C4-2B (cell line): ENCODE measurements around the gene C5orf58.

ENCODE experiments used
- H3K27ac ChIP-seq: fragments of 450-650 bp; 2 replicates; pipeline ENCODE4 v1.5.1; 2017
- CTCF ChIP-seq: fragments of 450-650 bp; conservative IDR thresholded peaks from 2 replicates; pipeline ENCODE4 v1.5.1; 2017; ENCODE audit warnings: mild to moderate bottlenecking
- ZFX ChIP-seq: fragments of 450-650 bp; IDR thresholded peaks from 2 replicates; pipeline ENCODE4 v1.6.1; 2017

Gene C5orf58

GRCh38 chr5:170223360-170223759 lies 9.4 kb upstream of the C5orf58 start:
- TF ChIP-seq ZFX (no peak), CTCF (no peak)
- H3K27ac ChIP-seq = no peak overlapping the region

GRCh38 chr5:170223906-170224305 lies 8.9 kb upstream of the C5orf58 start:
- no peak overlapping the region for H3K27ac ChIP-seq
- TF ChIP-seq CTCF (no peak), ZFX (no peak)

GRCh38 chr5:170225326-170226128 lies 7.3 kb upstream of the C5orf58 start:
- no peak for TF ChIP-seq ZFX
- peak; percentile 89 for TF ChIP-seq CTCF
- no peak overlapping the region for H3K27ac ChIP-seq

- no peak overlapping the region for H3K27ac ChIP-seq
- peak; percentile 63 for TF ChIP-seq CTCF
- TF ChIP-seq ZFX = no peak
Observed at GRCh38 chr5:170226129-170226615, 6.6 kb upstream of the C5orf58 start.

- TF ChIP-seq CTCF (no peak), ZFX (no peak)
Observed at GRCh38 chr5:170226661-170227060, 6.1 kb upstream of the C5orf58 start.

GRCh38 chr5:170228762-170229435 lies 3.9 kb upstream of the C5orf58 start:
- TF ChIP-seq CTCF (no peak), ZFX (no peak)
- H3K27ac ChIP-seq = no peak overlapping the region

More at GRCh38 chr5:170226661-170227060, 6.1 kb upstream of the C5orf58 start:
- H3K27ac ChIP-seq = no peak overlapping the region

- TF ChIP-seq CTCF = no peak
- TF ChIP-seq ZFX = no peak
- no peak overlapping the region for H3K27ac ChIP-seq
Observed at GRCh38 chr5:170233358-170233892, 640 bp downstream of the C5orf58 start.
